ENCODE data around the gene WNK1. TPM values are rescaled to one million over a fixed set of nuclear protein-coding genes. Genes with fewer than 3 reads are reported as not detected.
"Not testable (repeated sequence)": the region's sequence is repeated elsewhere in the genome, so short reads cannot be mapped to it uniquely, and the experiment has no call there.

The WNK1 gene
- total RNA-seq, 1 experiment from 2014 or later = 42.2 TPM

GRCh38 chr12:848173-848865, 95.9 kb downstream of the WNK1 start:
- in situ Hi-C loops (cut with HindIII; ENCODE audit: low sequenced_read_pairs) = no loop called here

GRCh38 chr12:848882-849527, 96.6 kb downstream of the WNK1 start:
- DNase-seq (ENCODE audit: low spot score) = no peak
- in situ Hi-C loops (cut with HindIII; ENCODE audit: low sequenced_read_pairs) = no loop called here

More at GRCh38 chr12:848173-848865, 95.9 kb downstream of the WNK1 start:
- no peak for DNase-seq (ENCODE audit: low spot score)

GRCh38 chr12:849733-850437, 97.5 kb downstream of the WNK1 start:
- in situ Hi-C loops (cut with HindIII; ENCODE audit: low sequenced_read_pairs); DNase-seq (ENCODE audit: low spot score): not testable (repeated sequence)

GRCh38 chr12:851343-851742, 99.0 kb downstream of the WNK1 start:
- in situ Hi-C loops (cut with HindIII; ENCODE audit: low sequenced_read_pairs) = no loop called here
- DNase-seq (ENCODE audit: low spot score) = no peak

- in situ Hi-C loops (cut with HindIII; ENCODE audit: low sequenced_read_pairs) = no loop called here
- no peak for DNase-seq (ENCODE audit: low spot score)
Measured at GRCh38 chr12:851913-852312, 99.5 kb downstream of the WNK1 start.

GRCh38 chr12:852864-853263, 100.5 kb downstream of the WNK1 start:
- DNase-seq (ENCODE audit: low spot score) = no peak
- in situ Hi-C loops (cut with HindIII; ENCODE audit: low sequenced_read_pairs) = no loop called here

GRCh38 chr12:857611-858010, 105.2 kb downstream of the WNK1 start:
- no peak for DNase-seq (ENCODE audit: low spot score)

GRCh38 chr12:862303-862911, 110.0 kb downstream of the WNK1 start:
- no peak for DNase-seq (ENCODE audit: low spot score)
- in situ Hi-C loops (cut with HindIII; ENCODE audit: low sequenced_read_pairs) = no loop called here

More at GRCh38 chr12:857611-858010, 105.2 kb downstream of the WNK1 start:
- in situ Hi-C loops (cut with HindIII; ENCODE audit: low sequenced_read_pairs) = no loop called here

- in situ Hi-C loops (cut with HindIII; ENCODE audit: low sequenced_read_pairs) = no loop called here
Measured at GRCh38 chr12:863285-863684, 110.9 kb downstream of the WNK1 start.

GRCh38 chr12:865614-866013, 113.2 kb downstream of the WNK1 start:
- in situ Hi-C loops (cut with HindIII; ENCODE audit: low sequenced_read_pairs) = no loop called here
- no peak for DNase-seq (ENCODE audit: low spot score)

More at GRCh38 chr12:863285-863684, 110.9 kb downstream of the WNK1 start:
- DNase-seq (ENCODE audit: low spot score) = no peak

GRCh38 chr12:867905-868304, 115.5 kb downstream of the WNK1 start:
- in situ Hi-C loops (cut with HindIII; ENCODE audit: low sequenced_read_pairs) = no loop called here
- DNase-seq (ENCODE audit: low spot score) = no peak

- DNase-seq (ENCODE audit: low spot score) = no peak
- in situ Hi-C loops (cut with HindIII; ENCODE audit: low sequenced_read_pairs) = no loop called here
Measured at GRCh38 chr12:868722-869121, 116.3 kb downstream of the WNK1 start.

- DNase-seq (ENCODE audit: low spot score) = no peak
- in situ Hi-C loops (cut with HindIII; ENCODE audit: low sequenced_read_pairs) = no loop called here
Measured at GRCh38 chr12:870378-870777, 118.0 kb downstream of the WNK1 start.

- in situ Hi-C loops (cut with HindIII; ENCODE audit: low sequenced_read_pairs) = no loop called here
- DNase-seq (ENCODE audit: low spot score) = no peak
Measured at GRCh38 chr12:873954-874353, 121.6 kb downstream of the WNK1 start.

GRCh38 chr12:879641-880040, 127.3 kb downstream of the WNK1 start:
- DNase-seq (ENCODE audit: low spot score) = no peak
- in situ Hi-C loops (cut with HindIII; ENCODE audit: low sequenced_read_pairs) = no loop called here

GRCh38 chr12:880656-881055, 128.3 kb downstream of the WNK1 start:
- in situ Hi-C loops (cut with HindIII; ENCODE audit: low sequenced_read_pairs) = no loop called here
- DNase-seq (ENCODE audit: low spot score) = no peak

- no peak for DNase-seq (ENCODE audit: low spot score)
- in situ Hi-C loops (cut with HindIII; ENCODE audit: low sequenced_read_pairs) = no loop called here
Measured at GRCh38 chr12:884746-885414, 132.5 kb downstream of the WNK1 start.

- in situ Hi-C loops (cut with HindIII; ENCODE audit: low sequenced_read_pairs) = no loop called here
- DNase-seq (ENCODE audit: low spot score) = no peak
Measured at GRCh38 chr12:885701-886100, 133.3 kb downstream of the WNK1 start.

- in situ Hi-C loops (cut with HindIII; ENCODE audit: low sequenced_read_pairs) = no loop called here
- no peak for DNase-seq (ENCODE audit: low spot score)
Measured at GRCh38 chr12:886206-886605, 133.8 kb downstream of the WNK1 start.

Measured in G401 (cell line).